H9 (cell line): Measurements from ENCODE around the gene ASTN2. TPM values are rescaled to one million over a fixed set of nuclear protein-coding genes. Genes with fewer than 3 reads are reported as not detected.

ENCODE experiments used
- DNase-seq: peaks from one replicate; pipeline ENCODE4 v3.0.0-alpha.2; 2017
- H2AFZ ChIP-seq: one replicate; pipeline ENCODE4 v1.6.1; 2013; ENCODE audit warnings: mild to moderate bottlenecking, low read length, control low read depth, moderate library complexity
- H2AK5ac ChIP-seq: 2 replicates; pipeline ENCODE4 v1.6.1; 2013; ENCODE audit warnings: low read length, control low read depth, mixed read lengths; ENCODE audit not compliant: insufficient read length
- H2BK120ac ChIP-seq: one replicate; pipeline ENCODE4 v1.6.1; 2013; ENCODE audit warnings: low read depth, mild to moderate bottlenecking, low read length, control low read depth, inconsistent platforms; ENCODE audit not compliant: poor library complexity, severe bottlenecking
- H2BK12ac ChIP-seq: 2 replicates; pipeline ENCODE4 v1.6.1; 2013; ENCODE audit warnings: low read length, control low read depth, mixed read lengths, low read depth; ENCODE audit not compliant: insufficient read length
- H2BK15ac ChIP-seq: 2 replicates; pipeline ENCODE4 v1.6.1; 2013; ENCODE audit warnings: low read depth, low read length, control low read depth
- H2BK20ac ChIP-seq: one replicate; pipeline ENCODE4 v1.6.1; 2013; ENCODE audit warnings: low read depth, mild to moderate bottlenecking, low read length, control low read depth, inconsistent platforms; ENCODE audit not compliant: poor library complexity, severe bottlenecking
- H2BK5ac ChIP-seq: 2 replicates; pipeline ENCODE4 v1.6.1; 2013; ENCODE audit warnings: low read length, control low read depth, mixed read lengths; ENCODE audit not compliant: insufficient read length
- H3K14ac ChIP-seq: 2 replicates; pipeline ENCODE4 v1.6.1; 2013; ENCODE audit warnings: low read length, control low read depth; ENCODE audit not compliant: insufficient read depth
- H3K18ac ChIP-seq: 2 replicates; pipeline ENCODE4 v1.6.1; 2013; ENCODE audit warnings: low read depth, mild to moderate bottlenecking, mixed read lengths, low read length, control low read depth; ENCODE audit not compliant: insufficient read length
- H3K23ac ChIP-seq: 2 replicates; pipeline ENCODE4 v1.6.1; 2013; ENCODE audit warnings: low read length, control low read depth, mixed read lengths, low read depth; ENCODE audit not compliant: insufficient read length
- H3K23me2 ChIP-seq: 2 replicates; pipeline ENCODE4 v1.6.1; 2013; ENCODE audit warnings: low read depth, mild to moderate bottlenecking, mixed read lengths, low read length, control low read depth; ENCODE audit not compliant: insufficient read length, poor library complexity, severe bottlenecking
- H3K27ac ChIP-seq: 2 replicates; pipeline ENCODE4 v1.5.1; 2013; ENCODE audit warnings: low read length, control low read depth, mixed read lengths, low read depth; ENCODE audit not compliant: insufficient read length
- H3K27me3 ChIP-seq: 2 replicates; pipeline ENCODE4 v1.6.1; 2013; ENCODE audit warnings: low read length, control low read depth, inconsistent platforms; ENCODE audit not compliant: insufficient read depth
- H3K4ac ChIP-seq: 2 replicates; pipeline ENCODE4 v1.6.1; 2013; ENCODE audit warnings: low read depth, mild to moderate bottlenecking, control low read depth, inconsistent platforms, low read length, moderate library complexity
- H3K4me1 ChIP-seq: 2 replicates; pipeline ENCODE4 v1.6.1; 2013; ENCODE audit warnings: low read length, control low read depth, inconsistent platforms; ENCODE audit not compliant: insufficient read depth
- H3K4me2 ChIP-seq: 2 replicates; pipeline ENCODE4 v1.6.1; 2013; ENCODE audit warnings: low read length, control low read depth, mixed read lengths; ENCODE audit not compliant: insufficient read length, insufficient read depth
- H3K56ac ChIP-seq: 2 replicates; pipeline ENCODE4 v1.6.1; 2013; ENCODE audit warnings: low read depth, mild to moderate bottlenecking, mixed read lengths, low read length, control low read depth; ENCODE audit not compliant: insufficient read length
- H3K79me1 ChIP-seq: 2 replicates; pipeline ENCODE4 v1.6.1; 2013; ENCODE audit warnings: low read depth, mild to moderate bottlenecking, moderate library complexity, low read length, control low read depth, inconsistent platforms; ENCODE audit not compliant: insufficient read depth, poor library complexity, severe bottlenecking
- H3K79me2 ChIP-seq: 2 replicates; pipeline ENCODE4 v1.6.1; 2013; ENCODE audit warnings: low read length, control low read depth, inconsistent platforms; ENCODE audit not compliant: insufficient read depth
- H3K9ac ChIP-seq: 2 replicates; pipeline ENCODE4 v1.6.1; 2013; ENCODE audit warnings: low read length, control low read depth, mixed read lengths; ENCODE audit not compliant: insufficient read length; ENCODE audit errors: extremely low read depth
- H3K9me3 ChIP-seq: one replicate; pipeline ENCODE4 v1.6.1; 2013; ENCODE audit warnings: low read depth, low read length, inconsistent platforms; ENCODE audit not compliant: control insufficient read depth
- H3T11ph ChIP-seq: one replicate; pipeline ENCODE4 v1.6.1; 2013; ENCODE audit warnings: mild to moderate bottlenecking, low read length, control low read depth, inconsistent platforms
- H4K20me1 ChIP-seq: one replicate; pipeline ENCODE4 v1.6.1; 2013; ENCODE audit not compliant: control insufficient read depth, insufficient read length, insufficient read depth
- H4K5ac ChIP-seq: 2 replicates; pipeline ENCODE4 v1.6.1; 2013; ENCODE audit warnings: low read depth, mild to moderate bottlenecking, mixed read lengths, low read length, control low read depth; ENCODE audit not compliant: insufficient read length
- H4K8ac ChIP-seq: replicated peaks from 2 replicates; pipeline ENCODE4 v1.6.1; 2013; ENCODE audit warnings: low read length, control low read depth, mixed read lengths, low read depth; ENCODE audit not compliant: insufficient read length
- H4K91ac ChIP-seq: 2 replicates; pipeline ENCODE4 v1.6.1; 2013; ENCODE audit warnings: low read depth, mild to moderate bottlenecking, moderate library complexity, mixed read lengths, low read length, control low read depth; ENCODE audit not compliant: insufficient read length
- H3K27ac Mint-ChIP-seq, 3 experiments: 2 replicates in 2 of 3; 3 replicates in 1 of 3; pipeline ENCODE4 v1.8.0; 2020 to 2021; ENCODE audit warnings: mixed read lengths in 3 of 3, mild to moderate bottlenecking in 1 of 3, moderate library complexity in 1 of 3
- H3K27me3 Mint-ChIP-seq: 2 replicates; pipeline ENCODE4 v1.8.0; 2021; ENCODE audit warnings: low read depth, mild to moderate bottlenecking, moderate library complexity, mixed read lengths
- H3K36me3 Mint-ChIP-seq, 3 experiments: 2 replicates in 2 of 3; 3 replicates in 1 of 3; pipeline ENCODE4 v1.8.0; 2020 to 2021; ENCODE audit warnings: low read depth in 3 of 3, mixed read lengths in 3 of 3; ENCODE audit not compliant: insufficient read depth in 1 of 3
- H3K4me1 Mint-ChIP-seq, 2 experiments: 2 replicates each; pipeline ENCODE4 v1.8.0; 2020; ENCODE audit warnings: mixed read lengths in 2 of 2
- H3K4me3 Mint-ChIP-seq, 2 experiments: 2 replicates in 1 of 2; 3 replicates in 1 of 2; pipeline ENCODE4 v1.8.0; 2020 to 2021; ENCODE audit warnings: mild to moderate bottlenecking in 2 of 2, mixed read lengths in 2 of 2, moderate library complexity in 1 of 2
- H3K9me3 Mint-ChIP-seq, 2 experiments: 2 replicates in 1 of 2; 3 replicates in 1 of 2; pipeline ENCODE4 v1.8.0; 2020; ENCODE audit warnings: mild to moderate bottlenecking in 2 of 2, mixed read lengths in 2 of 2, moderate library complexity in 1 of 2
- CTCF ChIP-seq: fragments of 200-600 bp; sonication (generic); conservative IDR thresholded peaks from 3 replicates; pipeline ENCODE4 v1.8.0; 2021; ENCODE audit warnings: antibody characterized with exemption, mild to moderate bottlenecking
- WGBS: extraction: QIAGEN DNeasy Blood & Tissue Kit; methylation state at CpG from one replicate; pipeline ENCODE4 v1.1.7; 2013; ENCODE audit warnings: missing lambda C conversion rate, low lambda C conversion rate, mixed read lengths; ENCODE audit not compliant: insufficient read length; ENCODE audit errors: extremely low coverage; 5-methylcytosine and 5-hydroxymethylcytosine counted together
- total RNA-seq: library from RNA; stranded (reverse); gene quantifications from 2 replicates; pipeline ENCODE4 v1.2.1, GENCODE V29; 2021

ASTN2 gene
- total RNA-seq, 1 experiment from 2014 or later = 9.7 TPM

- H3K9me3 Mint-ChIP-seq = peaks cover 0 to 3% of the 10 kb centered on the region in 2 experiments; a peak in 1 of 5 replicates
- Histone ChIP-seq H2BK12ac (no peak overlapping the region), H2BK120ac (no peak overlapping the region), H4K8ac (no peak overlapping the region), H3K9me3 (no peaks in the 10 kb centered on the region), H2BK15ac (no peak overlapping the region), H3K23ac (no peak overlapping the region), H2BK20ac (no peak overlapping the region), H2AFZ (no peak overlapping the region), H3K79me2 (no peaks in the 10 kb centered on the region), H3K27me3 (no peaks in the 10 kb centered on the region), H3K79me1 (no peaks in the 10 kb centered on the region), H3K4ac (no peak overlapping the region), H3T11ph (no peak overlapping the region), H3K4me2 (no peak overlapping the region), H3K4me1 (peaks cover 10% of the 10 kb centered on the region; the same call in 1 of the 2 replicates), H3K14ac (no peak overlapping the region), H4K91ac (no peak overlapping the region), H3K23me2 (no peaks in the 10 kb centered on the region), H4K20me1 (no peaks in the 10 kb centered on the region), H3K9ac (no peak overlapping the region), H3K56ac (no peak overlapping the region), H4K5ac (no peak overlapping the region), H3K18ac (no peak overlapping the region), H2AK5ac (no peak overlapping the region), H2BK5ac (no peak overlapping the region), H3K27ac (no peak overlapping the region)
- TF ChIP-seq CTCF = no peak
- no CpG with 5 or more reads among the region's 4 CpGs for WGBS
- H3K4me3 Mint-ChIP-seq = no peak overlapping the region
- peaks cover 0 to 5% (median 0%) of the 10 kb centered on the region in 3 experiments; a peak in 1 of 7 replicates for H3K36me3 Mint-ChIP-seq
- H3K4me1 Mint-ChIP-seq = peaks cover 29 to 36% of the 10 kb centered on the region in 2 experiments
- no peaks in the 10 kb centered on the region for H3K27me3 Mint-ChIP-seq
- no peak for DNase-seq
- H3K27ac Mint-ChIP-seq = no peak overlapping the region
Measured at GRCh38 chr9:116944714-116945534, 469.9 kb downstream of the ASTN2 start.
